Caco-2 (cell line): ENCODE measurements around the gene PRSS21. TPM values are rescaled to one million over a fixed set of nuclear protein-coding genes. Genes with fewer than 3 reads are reported as not detected.

ENCODE experiments used
- BruUV-seq: library from RNA; stranded (reverse); fragments of 400-500 nt; replicated peaks from 2 replicates; lab custom pipeline; 2021; lab: Mats Ljungman, UMichigan
- CTCF ChIA-PET: fragments of 300-600 bp; sonication (Branson Sonifier 250); formaldehyde crosslinking; loops from one replicate; lab custom pipeline; 2022; ENCODE audit warnings: antibody characterized with exemption; lab: Charles Lee
- POLR2A ChIA-PET: fragments of 300-600 bp; sonication (Branson Sonifier 250); formaldehyde crosslinking; loops from one replicate; lab custom pipeline; 2022; ENCODE audit warnings: antibody characterized with exemption; lab: Charles Lee
- DNase-seq, 2 experiments: peaks; one replicate each; pipeline versions ENCODE4 v3.0.0 to v3.0.0-alpha.2; 2020 to 2022
- H3K27me3 ChIP-seq: replicated peaks from 2 replicates; pipeline ENCODE4 v1.6.0; 2011; ENCODE audit warnings: low read length; ENCODE audit not compliant: control insufficient read depth, insufficient read depth
- H3K36me3 ChIP-seq: 2 replicates; pipeline ENCODE4 v1.5.1; 2011; ENCODE audit warnings: low read length; ENCODE audit not compliant: control insufficient read depth, insufficient read depth
- H3K4me1 ChIP-seq: fragments of 250-450 bp; sonication (Bioruptor Pico); 2 replicates; pipeline ENCODE4 v1.5.1; 2020; ENCODE audit warnings: mild to moderate bottlenecking
- H3K4me3 ChIP-seq: 2 replicates; pipeline ENCODE4 v1.5.1; 2011; ENCODE audit warnings: low read depth, mild to moderate bottlenecking, control low read depth, low read length
- H3K9me3 ChIP-seq: fragments of 250-450 bp; sonication (Bioruptor Pico); 2 replicates; pipeline ENCODE4 v1.5.1; 2020; ENCODE audit warnings: mild to moderate bottlenecking, moderate library complexity
- H3K27ac Mint-ChIP-seq: one replicate; pipeline ENCODE4 v1.8.0; 2022; ENCODE audit warnings: mixed read lengths; ENCODE audit not compliant: unreplicated experiment
- H3K27me3 Mint-ChIP-seq: one replicate; pipeline ENCODE4 v1.8.0; 2022; ENCODE audit warnings: mixed read lengths; ENCODE audit not compliant: insufficient read depth, unreplicated experiment
- H3K36me3 Mint-ChIP-seq: one replicate; pipeline ENCODE4 v1.8.0; 2022; ENCODE audit warnings: mild to moderate bottlenecking, mixed read lengths; ENCODE audit not compliant: insufficient read depth, unreplicated experiment
- H3K4me1 Mint-ChIP-seq: one replicate; pipeline ENCODE4 v1.8.0; 2022; ENCODE audit warnings: low read depth, mixed read lengths; ENCODE audit not compliant: unreplicated experiment
- H3K4me3 Mint-ChIP-seq: one replicate; pipeline ENCODE4 v1.8.0; 2022; ENCODE audit warnings: mild to moderate bottlenecking, moderate library complexity, mixed read lengths; ENCODE audit not compliant: unreplicated experiment
- H3K9me3 Mint-ChIP-seq: one replicate; pipeline ENCODE4 v1.8.0; 2022; ENCODE audit warnings: mixed read lengths; ENCODE audit not compliant: unreplicated experiment
- intact Hi-C: fragments of 100-400 bp; cut with micrococcal nuclease; formaldehyde crosslinking; loops from one replicate; pipeline ENCODE4 v1.10.0; 2022; ENCODE audit not compliant: unreplicated experiment
- total RNA-seq: library from RNA; stranded (reverse); gene quantifications from 2 replicates; pipeline ENCODE4 v1.2.3, GENCODE V29; 2022
- TF ChIP-seq, protein P1 (sequence below), 2 experiments: fragments of 200-600 bp in 1 of 2; IDR thresholded peaks; 1 replicate in 1 of 2; 2 replicates in 1 of 2; pipeline versions ENCODE4 v1.5.1 to v1.8.0; 2011 to 2022; ENCODE audit warnings: antibody characterized with exemption in 1 of 2, control low read depth in 1 of 2, inconsistent platforms in 1 of 2, low read depth in 1 of 2, low read length in 1 of 2, mild to moderate bottlenecking in 1 of 2, moderate library complexity in 1 of 2; ENCODE audit not compliant: insufficient read depth in 1 of 2, severe bottlenecking in 1 of 2, unreplicated experiment in 1 of 2

PRSS21 gene
- total RNA-seq, 1 experiment from 2014 or later: not detected

DNA sequence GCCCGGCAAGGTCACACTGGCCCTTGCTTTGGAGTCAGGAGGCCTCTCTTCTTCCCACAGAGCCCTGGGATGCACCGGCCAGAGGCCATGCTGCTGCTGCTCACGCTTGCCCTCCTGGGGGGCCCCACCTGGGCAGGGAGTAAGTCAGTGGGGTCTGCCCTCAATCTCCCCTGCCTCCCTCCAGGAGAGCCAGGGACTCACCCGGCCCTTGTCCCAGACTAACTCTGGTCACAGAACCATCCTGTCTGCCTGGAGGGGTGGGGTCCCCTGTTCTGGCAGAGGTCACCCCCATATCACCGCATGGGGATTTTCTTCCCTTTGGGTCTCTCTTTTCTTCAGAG lies 13.3 kb downstream of the PRSS21 start:
- CTCF ChIA-PET: no interaction called here
- H3K36me3 Mint-ChIP-seq: peaks cover 2% of the 10 kb centered on the region
- no peaks in the 10 kb centered on the region for H3K9me3 ChIP-seq
- POLR2A ChIA-PET: no interaction called here
- no peak for DNase-seq
- peaks cover 2% of the 10 kb centered on the region; the same call in 1 of the 2 replicates for H3K4me1 ChIP-seq
- intact Hi-C loops: no loop called here
- BruUV-seq: no TSS peak
- H3K27me3 Mint-ChIP-seq: no peaks in the 10 kb centered on the region
- peaks cover 2% of the 10 kb centered on the region for H3K4me1 Mint-ChIP-seq
- no peaks in the 10 kb centered on the region for H3K36me3 ChIP-seq
- H3K4me3 Mint-ChIP-seq: no peak overlapping the region
- no peak overlapping the region for H3K27ac Mint-ChIP-seq
- no peak overlapping the region for H3K4me3 ChIP-seq
- no peaks in the 10 kb centered on the region for H3K9me3 Mint-ChIP-seq
- TF ChIP-seq, protein P1, sequence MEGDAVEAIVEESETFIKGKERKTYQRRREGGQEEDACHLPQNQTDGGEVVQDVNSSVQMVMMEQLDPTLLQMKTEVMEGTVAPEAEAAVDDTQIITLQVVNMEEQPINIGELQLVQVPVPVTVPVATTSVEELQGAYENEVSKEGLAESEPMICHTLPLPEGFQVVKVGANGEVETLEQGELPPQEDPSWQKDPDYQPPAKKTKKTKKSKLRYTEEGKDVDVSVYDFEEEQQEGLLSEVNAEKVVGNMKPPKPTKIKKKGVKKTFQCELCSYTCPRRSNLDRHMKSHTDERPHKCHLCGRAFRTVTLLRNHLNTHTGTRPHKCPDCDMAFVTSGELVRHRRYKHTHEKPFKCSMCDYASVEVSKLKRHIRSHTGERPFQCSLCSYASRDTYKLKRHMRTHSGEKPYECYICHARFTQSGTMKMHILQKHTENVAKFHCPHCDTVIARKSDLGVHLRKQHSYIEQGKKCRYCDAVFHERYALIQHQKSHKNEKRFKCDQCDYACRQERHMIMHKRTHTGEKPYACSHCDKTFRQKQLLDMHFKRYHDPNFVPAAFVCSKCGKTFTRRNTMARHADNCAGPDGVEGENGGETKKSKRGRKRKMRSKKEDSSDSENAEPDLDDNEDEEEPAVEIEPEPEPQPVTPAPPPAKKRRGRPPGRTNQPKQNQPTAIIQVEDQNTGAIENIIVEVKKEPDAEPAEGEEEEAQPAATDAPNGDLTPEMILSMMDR (IDR thresholded peaks at IDR 0.05; ENCODE audit: insufficient read depth in 1 of 2, low read depth in 1 of 2, low read length in 1 of 2, severe bottlenecking in 1 of 2, unreplicated experiment in 1 of 2): no peak
- no peaks in the 10 kb centered on the region for H3K27me3 ChIP-seq

GRCh38 chr16:2831203-2831602 lies 14.2 kb downstream of the PRSS21 start:
- H3K27ac Mint-ChIP-seq: no peak overlapping the region
- CTCF ChIA-PET: interaction anchor here (0.6 kb wide), 1 partner anchor 101 kb away, joined by 6 read pairs; no protein-coding TSS in a partner anchor
- peaks cover 9% of the 10 kb centered on the region for H3K4me1 ChIP-seq

DNA sequence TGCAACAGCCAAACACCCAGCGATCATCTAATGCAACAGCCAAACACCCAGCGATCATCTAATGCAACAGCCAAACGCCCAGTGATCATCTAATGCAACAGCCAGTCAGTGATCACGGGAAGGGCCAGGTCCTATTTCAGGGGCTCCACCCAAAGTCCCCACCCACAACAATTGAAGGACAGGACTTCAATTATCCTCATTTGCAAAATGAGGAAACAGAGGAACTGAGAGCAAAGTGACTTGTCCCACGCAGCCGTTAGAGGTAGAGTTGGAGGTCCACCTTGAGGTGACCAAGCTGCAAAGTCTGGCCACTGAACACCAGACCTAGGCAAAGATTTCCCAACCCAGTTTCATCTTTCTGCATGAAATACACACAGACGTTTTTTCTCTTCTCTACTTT lies 16.7 kb downstream of the PRSS21 start:
- H3K4me1 ChIP-seq: peaks cover 16% of the 10 kb centered on the region

More at GRCh38 chr16:2831203-2831602, 14.2 kb downstream of the PRSS21 start:
- intact Hi-C loops: no loop called here
- H3K9me3 Mint-ChIP-seq: no peaks in the 10 kb centered on the region
- H3K4me1 Mint-ChIP-seq: peaks cover 9% of the 10 kb centered on the region
- no peak overlapping the region for H3K4me3 Mint-ChIP-seq
- no peak overlapping the region for H3K4me3 ChIP-seq
- H3K36me3 ChIP-seq: no peaks in the 10 kb centered on the region
- POLR2A ChIA-PET: no interaction called here
- TF ChIP-seq, protein P1 (IDR thresholded peaks at IDR 0.05; ENCODE audit: insufficient read depth in 1 of 2, low read depth in 1 of 2, low read length in 1 of 2, severe bottlenecking in 1 of 2, unreplicated experiment in 1 of 2): no peak
- no peak for DNase-seq
- H3K36me3 Mint-ChIP-seq: peaks cover 6% of the 10 kb centered on the region
- BruUV-seq: no TSS peak
- H3K27me3 ChIP-seq: no peaks in the 10 kb centered on the region
- no peaks in the 10 kb centered on the region for H3K27me3 Mint-ChIP-seq
- H3K9me3 ChIP-seq: no peaks in the 10 kb centered on the region

More for the DNA sequence above, 16.7 kb downstream of the PRSS21 start:
- Histone ChIP-seq H3K27me3 (no peaks in the 10 kb centered on the region), H3K36me3 (no peaks in the 10 kb centered on the region), H3K4me3 (no peak overlapping the region), H3K9me3 (no peaks in the 10 kb centered on the region)
- H3K9me3 Mint-ChIP-seq: no peaks in the 10 kb centered on the region
- peaks cover 25% of the 10 kb centered on the region for H3K4me1 Mint-ChIP-seq
- intact Hi-C loops: no loop called here
- ChIA-PET POLR2A (no interaction called here), CTCF (no interaction called here)
- H3K27ac Mint-ChIP-seq: no peak overlapping the region
- no peaks in the 10 kb centered on the region for H3K27me3 Mint-ChIP-seq
- H3K4me3 Mint-ChIP-seq: no peak overlapping the region
- TF ChIP-seq, protein P1 (IDR thresholded peaks at IDR 0.05; ENCODE audit: insufficient read depth in 1 of 2, low read depth in 1 of 2, low read length in 1 of 2, severe bottlenecking in 1 of 2, unreplicated experiment in 1 of 2): no peak
- DNase-seq: no peak
- peaks cover 6% of the 10 kb centered on the region for H3K36me3 Mint-ChIP-seq
- no TSS peak for BruUV-seq
